ENCODE data around the gene STIMATE.

STIMATE gene

DNA sequence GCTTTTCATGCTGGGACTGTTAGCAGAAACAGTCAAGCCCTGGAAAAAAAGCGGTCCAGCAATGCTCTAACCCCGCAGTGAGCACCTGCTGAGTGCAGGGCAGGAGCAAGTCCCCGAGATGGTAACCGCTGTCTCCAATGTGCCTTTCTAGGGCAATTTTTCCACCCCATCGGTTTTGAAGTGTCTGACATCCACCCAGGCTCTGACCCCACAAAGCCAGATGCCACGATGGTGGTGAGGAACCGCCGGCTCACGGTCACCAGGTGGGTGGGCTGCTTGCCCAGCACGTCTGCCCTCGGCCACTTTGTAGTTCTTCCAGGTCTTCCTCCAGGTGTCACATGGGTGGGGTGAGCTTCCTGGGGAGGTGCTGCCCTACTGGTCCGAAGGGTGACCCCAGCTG is 106.0 kb downstream of the STIMATE start:
- DNase-seq (ENCODE audit: low spot score), result no peak

DNA sequence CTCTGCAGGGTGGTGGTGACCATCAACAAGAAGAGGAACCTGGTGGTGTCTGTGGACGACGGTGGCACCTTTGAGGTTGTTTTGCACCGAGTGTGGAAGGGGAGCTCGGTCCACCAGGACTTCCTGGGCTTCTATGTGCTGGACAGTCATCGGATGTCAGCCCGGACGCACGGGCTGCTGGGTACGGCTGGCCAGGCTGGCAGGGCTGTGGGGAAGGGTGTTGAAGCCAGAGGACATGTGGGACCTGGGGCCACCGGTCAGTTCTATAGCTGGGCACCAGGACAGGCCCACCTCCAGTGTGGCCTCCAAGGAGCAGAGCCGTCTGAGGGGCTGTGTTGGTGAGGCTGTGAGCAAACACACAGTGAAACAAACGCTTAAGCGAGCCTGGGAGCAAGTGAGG is 106.6 kb downstream of the STIMATE start:
- no peak for DNase-seq (ENCODE audit: low spot score)

DNA sequence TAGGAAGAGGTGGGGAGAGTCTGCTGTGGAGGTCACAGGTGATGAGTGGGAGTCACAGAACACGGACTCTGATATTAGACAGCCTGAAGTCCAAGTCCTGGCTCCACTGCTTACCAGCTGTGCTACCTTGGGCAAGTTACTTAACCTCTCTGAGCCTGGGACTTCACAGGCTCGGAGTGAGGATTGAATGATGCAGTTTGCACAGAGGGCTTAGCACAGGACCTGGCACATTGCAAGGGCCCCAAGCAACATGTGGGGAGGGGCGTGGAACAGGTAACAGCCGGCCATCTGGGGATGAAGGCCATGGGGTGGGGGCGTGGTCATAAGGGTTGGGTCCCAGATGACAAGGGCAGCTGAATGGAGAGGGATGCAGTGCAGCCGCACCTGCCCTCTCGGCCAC is 107.0 kb downstream of the STIMATE start:
- DNase-seq (ENCODE audit: low spot score), result no peak

DNA sequence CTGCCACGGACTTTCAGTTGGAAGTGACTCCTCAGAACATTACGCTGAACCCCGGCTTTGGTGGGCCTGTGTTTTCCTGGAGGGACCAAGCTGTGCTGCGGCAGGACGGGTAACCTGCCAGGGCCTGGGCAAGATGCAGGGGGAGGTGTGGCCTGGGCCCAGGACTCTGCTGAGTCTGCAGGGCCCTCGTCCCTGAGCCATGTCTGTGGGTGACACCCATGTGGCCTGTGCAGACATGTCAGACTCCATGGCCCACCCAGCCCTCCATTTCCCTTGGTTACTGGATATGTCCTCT is 107.7 kb downstream of the STIMATE start:
- no peak for DNase-seq (ENCODE audit: low spot score)

DNA sequence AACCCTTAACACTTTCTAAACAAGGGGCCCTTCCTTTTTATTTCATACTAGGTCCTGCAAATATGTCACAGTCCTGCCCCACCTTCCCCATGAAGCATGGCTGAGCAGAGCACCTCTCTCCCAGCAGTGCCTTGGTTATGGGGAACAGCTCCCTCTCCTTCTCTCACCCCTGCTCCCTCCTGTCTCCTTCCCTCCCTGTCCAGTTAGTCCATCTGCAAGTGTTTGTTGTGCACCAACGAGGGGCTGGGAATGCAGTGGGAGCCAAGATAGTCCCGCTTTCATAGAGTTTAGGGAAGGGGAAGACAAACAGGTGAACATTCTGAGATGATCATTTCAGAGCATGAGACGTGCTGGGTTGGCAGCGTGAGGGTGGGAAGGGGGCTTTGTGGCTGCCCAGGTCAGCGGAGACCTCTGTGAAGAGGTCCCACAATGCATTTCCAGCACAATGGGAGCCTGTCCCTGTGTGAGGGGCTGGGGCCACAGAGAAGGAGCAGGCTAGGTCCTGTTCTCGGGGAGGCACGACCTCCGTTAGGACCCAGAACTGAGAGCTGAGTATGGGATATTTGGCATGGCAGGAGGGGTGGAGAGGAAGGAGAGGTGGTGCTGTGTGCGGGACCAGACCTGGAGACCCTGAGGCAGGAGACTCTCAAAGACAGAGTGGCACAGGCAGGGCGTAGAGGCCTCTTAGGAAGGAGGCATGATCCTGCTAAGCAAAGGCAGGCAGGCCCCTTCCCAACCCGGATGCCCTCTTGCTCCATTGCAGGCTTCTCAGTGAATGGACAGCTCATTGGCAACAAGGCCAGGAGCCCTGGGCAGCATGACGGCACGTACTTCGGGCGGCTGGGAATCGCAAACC is 108.2 kb downstream of the STIMATE start:
- DNase-seq (ENCODE audit: low spot score), result no peak

DNA sequence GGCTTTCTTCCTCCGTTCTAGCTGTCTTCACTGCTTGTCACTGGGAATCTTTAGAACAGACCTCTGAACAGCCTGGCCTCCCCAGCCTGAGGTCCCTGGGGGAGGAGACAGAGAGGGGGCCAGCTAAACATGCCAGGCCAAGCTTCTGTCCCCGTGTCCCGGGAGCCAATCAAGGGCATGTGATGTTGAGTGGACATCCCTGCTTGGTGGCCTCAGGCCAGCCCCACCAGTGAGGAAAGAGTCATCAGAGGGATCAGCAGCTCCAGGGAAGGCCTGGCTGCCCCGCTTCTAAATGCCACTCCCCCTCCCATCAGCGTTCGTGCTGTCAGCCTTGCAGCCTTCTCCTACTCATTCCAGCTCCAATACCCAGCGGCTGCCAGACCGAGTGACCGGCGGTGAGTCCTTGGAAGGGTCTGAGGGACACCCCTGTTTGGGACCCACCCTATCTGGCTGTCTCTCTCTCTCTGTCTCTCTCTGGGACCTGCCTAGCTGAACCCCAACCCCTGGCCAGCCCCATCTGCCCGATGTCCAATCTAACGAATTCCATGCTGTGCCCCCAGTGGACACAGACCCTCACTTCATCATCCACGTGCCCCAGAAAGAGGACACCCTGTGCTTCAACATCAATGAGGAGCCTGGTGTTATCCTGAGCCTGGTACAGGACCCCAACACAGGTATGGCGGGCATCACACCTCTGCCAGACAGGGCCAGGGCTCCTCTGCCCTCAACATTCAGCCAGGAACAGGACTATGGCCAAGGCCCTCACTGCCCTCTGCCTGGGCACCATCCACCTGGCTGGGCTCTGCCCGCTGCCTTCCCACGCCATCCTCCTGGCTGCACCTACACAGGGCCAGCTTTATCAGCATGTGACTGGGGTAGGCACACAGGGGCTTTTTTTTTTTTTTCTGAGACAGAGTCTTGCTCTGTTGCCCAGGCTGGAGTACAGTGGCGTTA is 109.4 kb downstream of the STIMATE start:
- no peak for DNase-seq (ENCODE audit: low spot score)

DNA sequence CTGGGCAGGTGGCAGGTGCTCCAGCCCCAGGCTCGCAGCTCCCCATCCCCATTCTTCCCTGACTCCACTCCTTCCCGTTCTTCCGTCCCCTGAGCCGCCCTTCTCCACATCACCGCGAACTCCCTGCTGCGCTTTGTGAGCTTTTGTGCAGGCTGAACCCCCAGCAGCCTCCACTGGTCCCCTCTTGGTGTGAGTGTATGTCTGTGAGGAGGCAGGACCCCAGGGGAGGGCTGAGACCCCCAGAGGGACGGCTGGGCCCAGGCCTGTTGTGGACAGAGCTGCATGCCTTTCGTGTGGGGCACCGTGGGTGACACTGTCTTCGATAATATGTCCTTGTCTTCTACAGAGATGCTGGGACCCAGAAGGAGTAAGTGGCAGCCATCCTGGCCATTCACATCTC is 110.1 kb downstream of the STIMATE start:
- no peak for DNase-seq (ENCODE audit: low spot score)
